Activated CD4-positive, alpha-beta T cell treated with anti-CD3 and anti-CD28 coated beads, Interleukin-2, amount 50 U/mL, for 24 hours (primary cell): ENCODE results near the gene DDX21.
"Not testable (repeated sequence)": the region's sequence is repeated elsewhere in the genome, so short reads cannot be mapped to it uniquely, and the experiment has no call there.

Source experiments
- DNase-seq, 2 donors: peaks; one replicate each; pipeline ENCODE4 v3.0.0-alpha.2; 2020; ENCODE audit warnings: low read depth in 1 of 2, low spot score in 1 of 2

Gene DDX21

GRCh38 chr10:68955832-68956532, at the start of gene DDX21:
DDX21 (plus strand) TSS chr10:68956170; CDS start chr10:68956226, 56 bp downstream.
- peak; percentile 79 to 90 for DNase-seq

DNA sequence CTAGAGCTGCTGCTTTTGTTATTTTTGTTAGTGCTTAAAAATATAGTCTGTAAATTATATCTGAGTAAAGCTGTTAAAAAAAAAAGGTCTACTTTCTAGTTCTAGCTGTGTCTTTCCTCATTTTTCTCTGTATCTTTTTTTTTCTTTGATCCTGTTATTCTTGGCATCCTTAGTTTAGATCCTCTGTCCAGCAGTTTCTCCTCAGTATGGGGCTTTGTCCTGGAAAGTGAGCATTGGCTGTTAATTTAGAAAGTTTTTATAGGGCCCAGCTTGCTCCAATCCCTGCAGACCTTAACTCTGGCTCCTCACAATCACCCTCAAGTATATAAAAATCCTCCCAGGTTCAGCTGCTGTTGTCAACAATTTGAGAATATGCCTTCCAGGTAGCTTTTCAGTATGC, 31.4 kb upstream of the DDX21 start:
- DNase-seq = no peak

DNA sequence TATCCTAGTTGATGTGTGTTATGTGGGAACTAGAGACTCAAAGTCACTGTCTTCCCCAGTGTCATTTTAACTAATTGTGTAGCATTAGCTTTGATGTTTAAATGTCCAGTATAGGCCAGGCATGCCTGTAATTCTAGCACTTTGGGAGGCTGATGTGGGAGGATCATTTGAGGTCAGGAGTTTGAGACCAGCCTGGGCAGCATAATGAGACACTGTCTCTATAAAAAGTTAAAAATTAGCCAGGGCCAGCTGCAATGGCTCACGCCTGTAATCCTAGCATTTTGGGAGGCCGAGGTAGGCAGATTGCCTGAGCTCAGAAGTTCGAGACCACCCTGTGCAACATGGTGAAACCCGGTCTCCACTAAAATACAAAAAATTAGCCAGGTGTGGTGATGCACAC, 30.5 kb upstream of the DDX21 start:
- no peak for DNase-seq

DNA sequence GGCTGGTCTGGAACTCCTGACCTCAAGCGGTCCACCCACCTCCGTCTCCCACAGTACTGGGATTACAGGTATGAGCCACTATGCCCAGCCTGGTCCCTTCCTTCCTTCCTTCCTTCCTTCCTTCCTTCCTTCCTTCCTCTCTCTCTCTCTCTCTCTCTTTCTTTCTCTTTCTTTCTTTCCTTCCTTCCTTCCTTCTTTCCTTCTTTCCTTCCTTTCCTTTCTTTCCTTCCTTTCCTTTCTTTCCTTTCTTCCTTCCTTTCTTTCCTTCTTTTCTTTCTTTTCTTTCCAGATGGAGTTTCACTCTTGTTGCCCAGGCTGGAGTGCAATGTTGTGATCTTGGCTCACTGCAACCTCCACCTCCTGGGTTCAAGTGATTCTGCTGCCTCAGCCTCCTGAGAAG, 26.8 kb upstream of the DDX21 start:
- not testable (repeated sequence) for DNase-seq

GRCh38 chr10:68929888-68930287, 26.1 kb upstream of the DDX21 start:
- DNase-seq = not testable (repeated sequence)

DNA sequence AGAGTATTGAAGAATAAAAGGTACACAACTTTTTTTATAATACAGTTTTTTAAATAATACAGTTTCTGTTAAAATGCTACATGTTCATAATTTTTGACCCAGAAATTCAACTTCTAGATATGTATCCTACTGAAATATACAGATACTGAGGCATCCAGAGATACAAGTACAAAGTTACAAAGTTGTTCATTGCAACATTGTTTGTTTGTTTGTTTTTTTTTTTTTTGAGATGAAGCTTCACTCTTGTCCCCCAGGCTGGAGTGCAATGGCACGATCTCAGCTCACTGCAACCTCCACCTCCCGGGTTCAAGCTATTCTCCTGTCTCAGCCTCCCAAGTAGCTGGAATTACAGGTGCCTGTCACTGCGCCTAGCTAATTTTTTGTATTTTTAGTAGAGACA, 23.1 kb upstream of the DDX21 start:
- not testable (repeated sequence) for DNase-seq

GRCh38 chr10:68934994-68935393, 21.0 kb upstream of the DDX21 start:
- no peak for DNase-seq

GRCh38 chr10:68938117-68938516, 17.9 kb upstream of the DDX21 start:
- no peak for DNase-seq

- DNase-seq = no peak
Observed at GRCh38 chr10:68938884-68939283, 17.1 kb upstream of the DDX21 start.

DNA sequence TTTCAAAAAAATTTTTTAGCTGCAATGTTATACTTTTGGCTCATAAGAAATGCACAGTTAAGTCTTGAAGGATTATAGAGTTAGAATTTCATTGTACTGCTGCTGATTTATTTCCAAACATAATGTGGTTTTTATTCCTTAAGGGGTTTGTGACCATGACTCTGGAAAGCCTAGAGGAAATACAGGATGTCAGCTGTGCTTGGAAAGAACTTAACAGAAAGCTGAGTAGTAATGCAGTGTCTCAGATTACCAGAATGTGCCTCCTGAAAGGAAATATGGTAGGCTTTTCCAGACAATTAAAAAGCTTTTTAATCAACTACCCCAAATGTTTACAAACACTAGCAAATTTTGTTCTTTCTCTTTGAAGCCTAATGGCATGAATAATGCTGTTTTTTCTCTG, 15.1 kb upstream of the DDX21 start:
- DNase-seq = not testable (repeated sequence)

DNA sequence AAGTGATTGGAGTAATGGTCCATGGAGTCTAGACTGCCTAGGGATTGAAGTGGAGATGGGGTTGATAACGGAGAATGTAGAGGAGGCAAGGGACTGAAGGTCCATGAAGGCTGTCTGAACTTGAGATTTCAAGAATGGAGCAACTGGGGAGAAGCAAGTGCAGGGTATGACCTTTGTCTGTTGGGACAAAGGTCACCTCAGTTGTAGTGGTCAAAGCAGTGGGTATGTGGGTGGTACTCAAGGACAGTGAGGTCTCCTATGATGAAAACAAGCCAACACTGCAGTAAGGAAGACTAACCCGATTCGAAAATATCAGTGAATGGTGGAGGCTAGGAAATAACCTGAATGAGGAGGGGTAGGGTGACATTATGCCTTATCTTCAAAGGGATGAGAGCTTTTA, 5.4 kb upstream of the DDX21 start:
- DNase-seq = no peak

- no peak for DNase-seq
Observed at GRCh38 chr10:68954904-68955303, 1.1 kb upstream of the DDX21 start.

GRCh38 chr10:68955355-68955831, 577 bp upstream of the DDX21 start:
- peak in 1 of 2 donors; percentile 21 for DNase-seq

GRCh38 chr10:68957284-68957615, 1.3 kb downstream of the DDX21 start:
- DNase-seq = no peak

DNA sequence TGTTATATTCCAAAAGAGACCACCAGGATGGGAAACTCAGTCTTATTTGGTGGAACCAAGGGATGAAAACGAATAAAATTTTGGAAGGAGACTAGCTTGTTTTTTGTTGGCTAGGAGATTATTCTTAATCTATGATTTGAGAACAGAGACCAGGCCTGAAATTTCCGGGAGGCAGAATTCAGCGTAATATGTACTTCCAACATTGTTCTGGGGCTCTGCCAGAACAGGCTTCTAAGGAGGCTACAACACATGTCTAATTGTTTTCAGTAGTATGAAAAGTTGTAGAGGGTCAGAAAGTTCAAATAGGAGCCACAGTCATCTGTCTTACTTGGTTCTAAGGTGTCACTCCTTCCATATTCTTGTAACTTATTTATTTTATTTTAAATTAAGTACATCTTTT, 1.7 kb downstream of the DDX21 start:
- no peak for DNase-seq

DNA sequence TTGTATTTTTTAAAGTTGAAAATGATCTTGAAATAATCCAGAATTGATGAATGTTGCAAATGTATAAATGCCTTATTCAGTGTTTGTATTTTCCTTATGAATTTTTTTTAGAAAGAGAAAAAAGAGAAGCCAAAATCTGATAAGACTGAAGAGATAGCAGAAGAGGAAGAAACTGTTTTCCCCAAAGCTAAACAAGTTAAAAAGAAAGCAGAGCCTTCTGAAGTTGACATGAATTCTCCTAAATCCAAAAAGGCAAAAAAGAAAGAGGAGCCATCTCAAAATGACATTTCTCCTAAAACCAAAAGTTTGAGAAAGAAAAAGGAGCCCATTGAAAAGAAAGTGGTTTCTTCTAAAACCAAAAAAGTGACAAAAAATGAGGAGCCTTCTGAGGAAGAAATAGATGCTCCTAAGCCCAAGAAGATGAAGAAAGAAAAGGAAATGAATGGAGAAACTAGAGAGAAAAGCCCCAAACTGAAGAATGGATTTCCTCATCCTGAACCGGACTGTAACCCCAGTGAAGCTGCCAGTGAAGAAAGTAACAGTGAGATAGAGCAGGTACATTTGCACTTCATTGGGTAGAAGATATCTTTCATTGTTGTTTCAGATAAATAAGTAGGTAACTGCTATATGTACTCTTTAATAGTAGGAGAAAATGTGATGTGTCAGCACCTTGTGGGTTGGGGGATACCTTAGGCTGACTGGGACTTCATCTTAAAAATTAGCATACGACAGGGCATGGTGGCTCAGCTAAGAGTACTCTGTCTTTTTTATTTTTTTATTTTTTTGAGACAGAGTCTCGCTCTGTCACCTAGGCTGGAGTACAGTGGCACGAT, 3.9 kb downstream of the DDX21 start:
- no peak for DNase-seq

GRCh38 chr10:68963151-68963550, 7.2 kb downstream of the DDX21 start:
- no peak for DNase-seq

- DNase-seq = no peak
Observed at GRCh38 chr10:68973975-68974374, 18.0 kb downstream of the DDX21 start.

- not testable (repeated sequence) for DNase-seq
Observed at GRCh38 chr10:68975936-68976473, 20.0 kb downstream of the DDX21 start.

DNA sequence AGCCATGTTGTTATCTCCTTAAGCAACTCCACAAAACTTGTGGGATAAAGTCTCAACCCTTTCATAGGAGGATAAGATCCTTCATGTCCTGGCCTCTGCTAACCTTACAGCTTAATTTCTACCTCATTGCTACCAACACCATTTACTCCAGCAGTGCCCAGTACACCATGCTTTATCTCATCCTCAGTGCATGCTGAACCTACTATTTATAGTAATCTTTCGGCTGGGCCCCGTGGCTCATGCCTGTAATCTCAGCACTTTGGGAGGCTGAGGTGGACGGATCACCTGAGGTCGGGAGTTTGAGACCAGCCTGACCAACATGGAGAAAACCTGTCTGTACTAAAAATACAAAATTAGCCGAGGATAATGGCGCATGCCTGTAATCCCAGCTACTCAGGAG, 23.8 kb downstream of the DDX21 start:
- not testable (repeated sequence) for DNase-seq

DNA sequence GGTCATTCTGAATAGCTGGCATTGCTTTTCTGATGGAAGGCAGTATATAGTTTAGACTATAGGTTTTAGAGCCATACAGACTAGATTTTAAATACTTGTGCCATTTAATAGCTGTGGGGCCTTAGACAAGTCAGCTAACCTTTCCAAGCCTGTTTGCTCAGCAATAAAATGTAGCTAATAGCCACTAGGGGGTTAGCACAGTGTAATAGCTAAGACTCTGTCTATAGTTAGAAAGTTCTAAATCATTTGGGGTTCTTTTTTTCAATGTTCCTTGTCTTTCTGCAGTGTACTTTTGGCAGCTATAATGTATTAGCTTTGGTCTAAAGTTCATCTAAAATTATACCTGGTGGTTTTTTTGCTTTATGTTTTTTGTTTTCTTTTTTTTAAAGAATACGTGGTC, 25.1 kb downstream of the DDX21 start:
- DNase-seq = no peak

DNA sequence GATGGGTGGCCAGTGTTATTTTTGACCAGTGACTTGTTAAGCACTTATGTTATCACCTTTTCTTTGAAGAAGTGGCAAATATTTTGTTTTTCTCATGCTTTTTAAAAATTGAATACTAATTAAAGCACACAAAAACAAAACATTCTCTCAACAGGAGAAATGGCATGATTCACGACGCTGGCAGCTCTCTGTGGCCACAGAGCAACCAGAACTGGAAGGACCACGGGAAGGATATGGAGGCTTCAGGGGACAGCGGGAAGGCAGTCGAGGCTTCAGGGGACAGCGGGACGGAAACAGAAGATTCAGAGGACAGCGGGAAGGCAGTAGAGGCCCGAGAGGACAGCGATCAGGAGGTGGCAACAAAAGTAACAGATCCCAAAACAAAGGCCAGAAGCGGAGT, 26.4 kb downstream of the DDX21 start:
- DNase-seq = no peak
